NCI-H1105 treated with DMSO at 0.1 percent for 48 hours (cell line): ENCODE results near the gene CD276.
"Not testable (repeated sequence)": the region's sequence is repeated elsewhere in the genome, so short reads cannot be mapped to it uniquely, and the experiment has no call there.

ENCODE experiments used
- DNase-seq: peaks from one replicate; lab custom pipeline; 2025; lab: John Stamatoyannopoulos, UW

CD276 gene

GRCh38 chr15:73709686-73710085 is 25.5 kb downstream of the CD276 start:
- DNase-seq = no peak

DNA sequence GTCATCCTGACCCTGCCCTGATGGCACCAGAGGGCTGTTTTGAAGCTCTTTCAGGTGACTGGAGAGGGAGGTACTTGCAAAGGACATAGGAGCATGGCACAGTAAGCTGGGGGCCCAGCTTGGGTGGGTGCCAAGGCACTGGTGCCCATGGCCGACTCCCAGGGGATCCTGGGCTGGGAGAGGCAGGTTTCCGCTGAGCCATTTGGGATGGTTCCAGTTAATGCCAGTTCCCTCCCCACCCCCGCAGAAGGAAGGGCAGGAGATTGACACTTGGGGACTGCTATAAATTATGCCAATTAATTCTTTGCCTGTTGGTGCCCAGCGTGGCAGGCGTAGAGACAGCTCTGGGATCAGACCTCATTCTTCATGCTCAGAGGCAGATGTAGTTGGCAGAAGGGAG is 26.1 kb downstream of the CD276 start:
- DNase-seq = peak; percentile 64

GRCh38 chr15:73711526-73711925 is 27.3 kb downstream of the CD276 start:
- DNase-seq = no peak

- DNase-seq = no peak
Observed at GRCh38 chr15:73712107-73712506, 27.9 kb downstream of the CD276 start.

DNA sequence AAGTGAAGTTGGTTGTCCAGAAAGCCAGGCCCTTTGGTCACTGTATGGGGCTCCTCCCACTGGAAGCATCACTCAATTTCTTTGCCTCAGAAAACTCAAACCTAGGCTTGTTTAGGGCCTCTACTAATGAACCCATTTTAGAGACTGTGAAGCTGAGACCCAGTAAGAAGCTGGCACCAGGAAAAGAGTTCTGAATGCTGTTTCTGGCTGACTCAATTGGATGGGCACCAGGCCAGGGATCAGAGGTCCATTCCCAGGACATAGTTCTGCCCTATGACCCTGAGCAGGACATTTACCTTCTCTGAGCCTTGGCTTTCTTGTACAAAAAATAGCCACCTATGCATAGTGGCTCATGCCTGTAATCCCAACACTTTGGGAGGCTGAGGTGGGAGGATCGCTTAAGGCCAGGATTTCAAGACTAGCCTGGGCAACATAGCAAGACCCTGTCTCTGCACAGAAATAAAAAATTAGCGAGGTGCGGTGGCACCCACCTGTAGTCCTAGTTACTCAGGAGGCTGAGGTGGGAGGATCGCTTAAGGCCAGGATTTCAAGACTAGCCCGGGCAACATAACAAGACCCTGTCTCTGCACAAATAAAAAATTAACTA is 30.6 kb downstream of the CD276 start:
- DNase-seq = no peak

GRCh38 chr15:73715417-73715816 is 31.2 kb downstream of the CD276 start:
- DNase-seq = no peak

- DNase-seq = peak; percentile 73
Observed at GRCh38 chr15:73716417-73716816, 32.2 kb downstream of the CD276 start.

GRCh38 chr15:73717206-73717605 is 33.0 kb downstream of the CD276 start:
- no peak for DNase-seq

GRCh38 chr15:73717802-73718201 is 33.6 kb downstream of the CD276 start:
- DNase-seq = no peak

- no peak for DNase-seq
Observed at GRCh38 chr15:73718694-73719093, 34.5 kb downstream of the CD276 start.

GRCh38 chr15:73722425-73722824 is 38.2 kb downstream of the CD276 start:
- no peak for DNase-seq

GRCh38 chr15:73723191-73723590 is 39.0 kb downstream of the CD276 start:
- DNase-seq = no peak

GRCh38 chr15:73724212-73724611 is 40.0 kb downstream of the CD276 start:
- DNase-seq = no peak

GRCh38 chr15:73727330-73727976 is 43.3 kb downstream of the CD276 start:
- DNase-seq = no peak

- DNase-seq = not testable (repeated sequence)
Observed at GRCh38 chr15:73732051-73732450, 47.9 kb downstream of the CD276 start.

DNA sequence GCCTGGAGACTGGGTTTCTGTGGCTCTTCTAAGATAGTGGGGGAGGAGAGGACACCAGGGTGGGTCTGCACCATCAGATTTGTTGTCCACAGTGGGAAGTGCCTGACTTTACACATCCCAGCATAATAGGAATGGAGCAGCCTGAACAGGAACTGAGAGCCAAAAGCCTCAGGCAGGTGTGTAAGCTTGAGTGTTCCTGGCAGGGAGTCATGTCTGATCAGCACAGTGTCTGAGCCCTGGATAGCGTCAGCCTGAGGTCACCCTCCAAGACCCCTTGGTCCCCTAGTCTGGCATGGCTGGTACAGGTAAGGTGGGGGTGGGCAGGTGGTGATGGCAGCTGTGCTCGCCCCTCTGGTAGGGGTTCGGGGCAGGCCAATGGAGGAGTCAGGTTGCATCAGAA is 48.7 kb downstream of the CD276 start:
- DNase-seq = peak; percentile 16

DNA sequence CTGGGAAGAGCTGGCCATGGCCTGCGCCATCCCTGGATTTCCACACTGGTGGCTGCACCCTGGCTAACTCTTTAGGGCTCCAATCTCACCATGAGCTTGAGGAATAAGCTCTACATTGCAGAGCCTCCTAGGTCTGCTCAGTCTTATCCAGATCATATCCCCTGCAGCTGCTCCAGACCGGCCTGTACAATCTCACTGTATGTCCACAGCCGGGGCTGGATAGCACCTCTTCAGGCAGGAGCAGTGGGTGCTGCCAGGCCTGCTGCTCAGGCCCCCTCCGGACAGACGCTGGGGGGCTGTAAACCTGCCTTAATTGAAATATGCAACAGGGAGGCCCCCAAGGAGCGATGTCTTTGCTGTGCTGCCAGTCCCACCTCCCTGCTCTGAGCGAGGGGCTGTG is 53.4 kb downstream of the CD276 start:
- DNase-seq = no peak

DNA sequence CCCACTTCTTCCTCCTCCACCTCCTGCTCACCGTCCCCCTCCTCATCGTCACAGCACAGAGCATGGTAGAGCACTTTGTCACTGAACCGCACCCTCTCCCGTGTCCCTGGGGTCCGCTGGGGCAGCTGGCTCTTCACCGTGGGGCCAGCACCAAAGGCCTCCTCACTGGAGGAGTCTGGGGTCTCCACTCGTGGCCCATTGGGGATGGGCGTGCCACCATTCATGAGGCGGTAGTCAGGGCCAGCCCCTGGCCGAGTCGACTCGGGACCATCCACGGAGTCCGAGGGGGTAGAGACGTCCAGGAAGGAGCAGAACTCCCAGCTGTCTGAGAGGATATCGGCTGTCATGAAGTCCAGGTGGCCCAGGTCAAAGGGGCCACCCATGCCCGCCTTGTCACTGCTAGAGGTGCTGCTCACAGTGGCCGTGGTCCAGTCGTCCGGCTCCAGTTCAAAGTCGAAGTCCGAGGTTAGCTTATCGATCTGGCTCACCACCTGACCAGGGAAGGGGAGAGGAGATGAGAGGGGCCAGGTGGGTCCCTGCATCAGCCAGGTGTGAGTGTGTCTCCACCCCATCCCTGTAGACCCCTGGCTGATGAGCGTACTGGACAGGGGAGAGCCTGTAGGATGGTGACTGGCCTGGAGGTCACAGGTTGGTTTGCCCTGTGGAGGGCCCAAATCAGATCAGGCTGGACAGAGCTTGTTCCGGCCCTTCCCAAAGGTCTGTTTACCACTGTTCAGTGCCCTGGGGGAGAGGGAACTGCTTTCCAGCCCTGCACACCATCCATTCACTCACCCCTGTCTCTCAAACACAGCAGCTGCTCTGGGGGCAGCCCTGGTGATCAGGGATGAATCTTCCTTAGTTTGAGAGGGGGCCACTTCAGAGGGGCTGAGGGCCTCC is 56.2 kb downstream of the CD276 start:
- DNase-seq = no peak

- no peak for DNase-seq
Observed at GRCh38 chr15:73741321-73741836, 57.2 kb downstream of the CD276 start.

DNA sequence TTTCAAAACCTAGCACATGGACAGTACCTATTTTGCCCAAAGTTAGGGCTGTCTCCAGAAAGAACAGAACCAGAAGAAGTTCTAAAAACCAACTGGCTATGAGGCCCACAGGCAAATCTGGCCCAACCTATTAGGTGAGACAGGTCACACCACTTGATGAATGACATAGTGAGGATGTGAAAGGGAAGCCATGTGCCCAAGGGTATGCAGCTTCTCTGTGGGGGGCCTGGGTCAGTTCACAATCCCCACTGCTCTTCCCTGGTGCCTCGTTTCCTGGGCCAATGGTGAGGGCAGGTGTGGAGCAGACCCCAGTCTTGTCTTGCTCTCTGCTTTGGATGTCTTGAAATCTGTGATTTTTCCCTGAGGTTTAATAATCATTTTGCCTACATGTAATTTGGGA is 60.1 kb downstream of the CD276 start:
- DNase-seq = no peak

- DNase-seq = no peak
Observed at GRCh38 chr15:73745073-73745472, 60.9 kb downstream of the CD276 start.

DNA sequence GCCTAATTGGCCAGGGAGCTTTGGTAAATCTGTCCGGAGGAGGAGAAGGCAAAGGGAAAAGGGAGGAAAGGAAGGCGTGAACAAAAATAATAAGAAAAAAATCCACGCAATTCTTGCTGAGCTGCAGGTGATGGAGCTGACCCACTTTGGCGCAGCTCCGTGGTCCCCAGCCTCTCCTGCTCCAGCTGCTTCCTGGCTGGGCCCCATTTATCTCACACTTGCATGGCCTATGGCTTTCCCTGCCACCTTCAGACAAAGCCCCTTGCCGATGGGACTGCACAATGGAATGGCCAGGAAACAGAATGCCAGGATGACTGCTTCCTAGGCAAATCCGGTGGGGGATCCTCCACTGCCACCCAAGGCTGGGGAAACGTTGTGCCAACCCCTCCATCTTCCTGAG is 62.1 kb downstream of the CD276 start:
- no peak for DNase-seq

DNA sequence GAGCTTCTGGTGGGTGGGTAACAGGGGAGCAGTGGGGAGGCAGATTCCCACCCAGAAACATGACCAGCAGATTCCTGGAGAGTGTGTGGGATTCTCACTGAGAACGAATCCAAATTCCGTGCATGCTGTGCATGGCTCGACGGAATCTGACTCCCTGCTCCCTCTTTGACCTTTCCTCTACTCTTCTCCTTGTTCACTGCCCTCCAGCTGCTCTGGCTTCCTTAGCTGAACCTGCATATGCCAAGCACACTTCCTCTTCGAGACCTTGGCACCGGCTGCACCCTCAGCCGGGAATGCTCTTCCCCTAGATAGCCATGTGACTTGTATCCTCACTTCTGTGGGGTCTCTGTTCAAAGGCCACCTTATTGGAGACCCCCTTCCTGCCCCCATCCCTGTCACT is 62.7 kb downstream of the CD276 start:
- no peak for DNase-seq
